Measurements from ENCODE around the gene TRIM33.
A peak's percentile ranks its signal among the peaks of the same experiment; 100 is the strongest.

TRIM33 gene

DNA sequence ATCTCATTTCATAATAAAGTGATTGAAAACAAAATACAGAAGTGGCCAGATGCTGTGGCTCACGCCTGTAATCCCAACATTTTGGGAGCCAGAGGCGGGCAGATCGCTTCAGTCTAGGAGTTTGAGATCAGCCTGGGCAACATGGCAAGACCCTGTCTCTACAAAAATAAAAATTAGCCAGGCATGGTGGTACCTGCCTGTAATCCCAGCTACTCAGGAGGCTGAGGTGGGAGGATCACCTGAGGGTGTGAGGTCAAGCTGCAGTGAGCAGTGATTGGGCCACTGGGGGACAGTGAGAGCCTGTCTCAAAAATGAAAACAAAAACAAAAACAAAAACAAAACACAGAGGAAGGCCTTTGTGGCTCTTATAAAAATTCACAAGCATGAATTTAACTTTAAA is 38.6 kb downstream of the TRIM33 start:
- H3K4me3 ChIP-seq (replicated peaks in 1 of 2; ENCODE audit: low read depth in 2 of 2, low read length in 2 of 2): no peak overlapping the region
- TF ChIP-seq, protein P1, sequence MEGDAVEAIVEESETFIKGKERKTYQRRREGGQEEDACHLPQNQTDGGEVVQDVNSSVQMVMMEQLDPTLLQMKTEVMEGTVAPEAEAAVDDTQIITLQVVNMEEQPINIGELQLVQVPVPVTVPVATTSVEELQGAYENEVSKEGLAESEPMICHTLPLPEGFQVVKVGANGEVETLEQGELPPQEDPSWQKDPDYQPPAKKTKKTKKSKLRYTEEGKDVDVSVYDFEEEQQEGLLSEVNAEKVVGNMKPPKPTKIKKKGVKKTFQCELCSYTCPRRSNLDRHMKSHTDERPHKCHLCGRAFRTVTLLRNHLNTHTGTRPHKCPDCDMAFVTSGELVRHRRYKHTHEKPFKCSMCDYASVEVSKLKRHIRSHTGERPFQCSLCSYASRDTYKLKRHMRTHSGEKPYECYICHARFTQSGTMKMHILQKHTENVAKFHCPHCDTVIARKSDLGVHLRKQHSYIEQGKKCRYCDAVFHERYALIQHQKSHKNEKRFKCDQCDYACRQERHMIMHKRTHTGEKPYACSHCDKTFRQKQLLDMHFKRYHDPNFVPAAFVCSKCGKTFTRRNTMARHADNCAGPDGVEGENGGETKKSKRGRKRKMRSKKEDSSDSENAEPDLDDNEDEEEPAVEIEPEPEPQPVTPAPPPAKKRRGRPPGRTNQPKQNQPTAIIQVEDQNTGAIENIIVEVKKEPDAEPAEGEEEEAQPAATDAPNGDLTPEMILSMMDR (IDR thresholded peaks at IDR 0.05; ENCODE audit: low read depth, low read length): no peak
- DNase-seq (ENCODE audit: low read depth in 2 of 2): no peak

GRCh38 chr1:114470681-114471080 is 40.3 kb downstream of the TRIM33 start:
- TF ChIP-seq, protein P1 (IDR thresholded peaks at IDR 0.05; ENCODE audit: low read depth, low read length): no peak
- no peak overlapping the region for H3K4me3 ChIP-seq (replicated peaks in 1 of 2; ENCODE audit: low read depth in 2 of 2, low read length in 2 of 2)

GRCh38 chr1:114468710-114469468 is 42.1 kb downstream of the TRIM33 start:
- no peak overlapping the region for H3K4me3 ChIP-seq (replicated peaks in 1 of 2; ENCODE audit: low read depth in 2 of 2, low read length in 2 of 2)
- TF ChIP-seq, protein P1 (IDR thresholded peaks at IDR 0.05; ENCODE audit: low read depth, low read length): no peak
- DNase-seq (ENCODE audit: low read depth in 2 of 2): peak in 1 of 2 donors; percentile 45

More at GRCh38 chr1:114470681-114471080, 40.3 kb downstream of the TRIM33 start:
- no peak for DNase-seq (ENCODE audit: low read depth in 2 of 2)

DNA sequence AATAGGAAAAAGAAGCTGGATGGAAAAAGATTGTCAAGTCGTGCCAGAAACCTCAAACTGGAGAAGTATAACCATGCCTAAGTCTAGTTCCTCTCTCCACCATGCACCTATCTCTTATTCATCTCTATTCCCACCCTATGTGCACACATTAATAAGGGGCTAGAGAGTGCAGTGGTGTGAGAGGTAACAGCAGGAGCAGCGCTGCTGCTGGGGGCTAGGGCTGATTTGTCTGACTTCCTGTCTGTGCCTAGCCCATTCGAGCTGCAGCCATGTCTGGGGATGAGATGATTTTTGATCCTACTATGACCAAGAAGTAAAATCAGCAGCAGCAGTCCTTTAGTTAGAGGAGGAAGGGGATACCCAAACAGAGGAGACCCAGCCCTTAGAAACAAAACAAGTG is 43.0 kb downstream of the TRIM33 start:
- peak in 1 of 2 donors; percentile 20 for DNase-seq (ENCODE audit: low read depth in 2 of 2)
- no peak overlapping the region for H3K4me3 ChIP-seq (replicated peaks in 1 of 2; ENCODE audit: low read depth in 2 of 2, low read length in 2 of 2)

DNA sequence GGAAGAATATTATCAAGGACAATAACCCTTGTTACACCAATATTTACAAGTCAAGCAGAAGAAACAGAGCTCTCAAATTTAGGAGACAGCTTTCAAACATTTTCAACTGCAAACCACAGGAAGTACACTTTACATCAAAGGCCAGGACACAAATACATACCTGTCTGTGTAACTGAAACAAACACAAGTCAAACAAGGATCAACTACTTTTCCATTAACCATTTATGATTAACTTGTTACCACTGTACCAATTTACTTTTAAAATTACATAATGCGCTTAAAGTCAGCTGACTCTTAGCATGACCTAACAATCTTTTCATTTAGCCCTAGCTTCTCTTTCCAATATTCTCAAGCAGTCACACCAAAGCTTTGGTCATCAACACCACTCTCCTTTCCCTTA is 43.5 kb downstream of the TRIM33 start:
- DNase-seq (ENCODE audit: low read depth in 2 of 2): no peak
- TF ChIP-seq, protein P1 (IDR thresholded peaks at IDR 0.05; ENCODE audit: low read depth, low read length): no peak
- no peak overlapping the region for H3K4me3 ChIP-seq (replicated peaks in 1 of 2; ENCODE audit: low read depth in 2 of 2, low read length in 2 of 2)

More for the DNA sequence above, 43.0 kb downstream of the TRIM33 start:
- TF ChIP-seq, protein P1 (IDR thresholded peaks at IDR 0.05; ENCODE audit: low read depth, low read length): no peak

DNA sequence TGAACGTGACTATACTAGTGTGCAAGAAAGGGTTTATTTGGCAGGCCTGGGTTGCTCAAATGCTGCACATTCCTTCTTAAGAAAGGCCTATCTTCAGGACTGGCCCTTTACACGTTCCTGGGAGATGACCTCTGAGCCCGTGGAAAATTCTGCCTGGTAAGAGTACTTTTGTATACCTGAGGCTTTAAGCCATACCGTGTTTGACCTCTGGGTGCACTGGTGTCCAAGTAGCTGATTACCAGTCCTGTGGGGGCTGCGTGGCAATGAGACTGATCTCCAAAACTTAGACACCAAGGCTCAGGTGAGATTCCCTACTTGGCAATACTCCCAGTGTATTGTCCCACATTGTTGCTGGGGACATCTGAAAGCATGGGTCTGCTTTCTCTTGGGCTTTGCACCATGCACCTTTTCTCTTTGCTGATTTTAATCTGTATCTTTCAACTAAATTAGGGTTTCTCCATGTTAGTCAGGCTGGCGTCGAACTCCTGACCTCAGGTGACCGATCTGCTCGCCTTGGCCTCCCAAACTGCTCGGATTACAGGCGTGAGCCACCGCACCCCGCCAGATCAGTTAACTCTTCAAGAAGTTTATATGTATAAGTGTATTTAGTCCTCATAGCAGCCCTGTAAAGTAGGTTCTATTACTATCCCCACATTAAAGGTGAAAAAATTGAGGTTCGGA is 44.5 kb downstream of the TRIM33 start:
- TF ChIP-seq, protein P1 (IDR thresholded peaks at IDR 0.05; ENCODE audit: low read depth, low read length): no peak
- no peak for DNase-seq (ENCODE audit: low read depth in 2 of 2)
- H3K4me3 ChIP-seq (replicated peaks in 1 of 2; ENCODE audit: low read depth in 2 of 2, low read length in 2 of 2): no peak overlapping the region
